ENCODE results near the gene SSUH2. TPM values are rescaled to one million over a fixed set of nuclear protein-coding genes. Genes with fewer than 3 reads are reported as not detected.
"Not testable (repeated sequence)": the region's sequence is repeated elsewhere in the genome, so short reads cannot be mapped to it uniquely, and the experiment has no call there.

SSUH2 gene
- total and polyA plus RNA-seq, 2 donors from 2014 or later = 0.44 to 0.88 TPM

DNA sequence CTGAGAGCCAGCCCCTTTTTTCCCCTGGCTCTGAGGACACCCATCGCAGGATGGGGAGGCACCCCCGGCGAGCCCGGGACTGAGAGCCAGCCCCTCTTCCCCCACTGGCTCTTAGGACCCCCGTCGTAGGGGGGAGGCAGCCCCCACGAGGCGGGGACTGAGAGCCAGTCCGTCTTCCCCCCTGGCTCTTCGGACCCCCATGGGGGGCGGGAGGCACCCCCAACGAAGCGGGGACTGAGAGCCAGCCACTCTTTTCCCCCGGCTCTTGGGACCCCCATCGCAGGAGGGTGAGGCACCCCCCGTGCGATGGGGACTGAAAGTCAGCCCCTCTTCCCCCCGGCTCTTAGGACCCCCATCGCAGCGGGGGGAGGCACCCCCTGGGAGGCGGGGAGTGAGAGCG is 36.8 kb upstream of the SSUH2 start:
- Histone ChIP-seq H3K27me3 (ENCODE audit: control insufficient read depth, insufficient read depth, low read length) (no peaks in the 10 kb centered on the region), H3K9me3 (ENCODE audit: control insufficient read depth in 2 of 3, insufficient read depth in 1 of 3, low read length in 3 of 3) (no peaks in the 10 kb centered on the region), H3K27ac (ENCODE audit: low read depth in 2 of 2, low read length in 2 of 2) (no peak overlapping the region), H3K36me3 (ENCODE audit: control insufficient read depth in 2 of 3, insufficient read depth in 3 of 3, low read length in 3 of 3) (no peaks in the 10 kb centered on the region), H3K4me1 (ENCODE audit: control insufficient read depth in 2 of 3, insufficient read depth in 2 of 3, low read depth in 1 of 3, low read length in 3 of 3) (no peaks in the 10 kb centered on the region), H3K4me3 (ENCODE audit: low read length in 3 of 3) (no peak overlapping the region), H3K9ac (ENCODE audit: low read length in 3 of 3) (no peak overlapping the region)
- intact Hi-C loops (cut with DNase I) = no loop called here
- no peak for FAIRE-seq
- TF ChIP-seq, protein P1, sequence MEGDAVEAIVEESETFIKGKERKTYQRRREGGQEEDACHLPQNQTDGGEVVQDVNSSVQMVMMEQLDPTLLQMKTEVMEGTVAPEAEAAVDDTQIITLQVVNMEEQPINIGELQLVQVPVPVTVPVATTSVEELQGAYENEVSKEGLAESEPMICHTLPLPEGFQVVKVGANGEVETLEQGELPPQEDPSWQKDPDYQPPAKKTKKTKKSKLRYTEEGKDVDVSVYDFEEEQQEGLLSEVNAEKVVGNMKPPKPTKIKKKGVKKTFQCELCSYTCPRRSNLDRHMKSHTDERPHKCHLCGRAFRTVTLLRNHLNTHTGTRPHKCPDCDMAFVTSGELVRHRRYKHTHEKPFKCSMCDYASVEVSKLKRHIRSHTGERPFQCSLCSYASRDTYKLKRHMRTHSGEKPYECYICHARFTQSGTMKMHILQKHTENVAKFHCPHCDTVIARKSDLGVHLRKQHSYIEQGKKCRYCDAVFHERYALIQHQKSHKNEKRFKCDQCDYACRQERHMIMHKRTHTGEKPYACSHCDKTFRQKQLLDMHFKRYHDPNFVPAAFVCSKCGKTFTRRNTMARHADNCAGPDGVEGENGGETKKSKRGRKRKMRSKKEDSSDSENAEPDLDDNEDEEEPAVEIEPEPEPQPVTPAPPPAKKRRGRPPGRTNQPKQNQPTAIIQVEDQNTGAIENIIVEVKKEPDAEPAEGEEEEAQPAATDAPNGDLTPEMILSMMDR (IDR thresholded peaks at IDR 0.05; ENCODE audit: borderline replicate concordance, extremely low read depth, insufficient read depth) = no peak
- DNase-seq = no peak

DNA sequence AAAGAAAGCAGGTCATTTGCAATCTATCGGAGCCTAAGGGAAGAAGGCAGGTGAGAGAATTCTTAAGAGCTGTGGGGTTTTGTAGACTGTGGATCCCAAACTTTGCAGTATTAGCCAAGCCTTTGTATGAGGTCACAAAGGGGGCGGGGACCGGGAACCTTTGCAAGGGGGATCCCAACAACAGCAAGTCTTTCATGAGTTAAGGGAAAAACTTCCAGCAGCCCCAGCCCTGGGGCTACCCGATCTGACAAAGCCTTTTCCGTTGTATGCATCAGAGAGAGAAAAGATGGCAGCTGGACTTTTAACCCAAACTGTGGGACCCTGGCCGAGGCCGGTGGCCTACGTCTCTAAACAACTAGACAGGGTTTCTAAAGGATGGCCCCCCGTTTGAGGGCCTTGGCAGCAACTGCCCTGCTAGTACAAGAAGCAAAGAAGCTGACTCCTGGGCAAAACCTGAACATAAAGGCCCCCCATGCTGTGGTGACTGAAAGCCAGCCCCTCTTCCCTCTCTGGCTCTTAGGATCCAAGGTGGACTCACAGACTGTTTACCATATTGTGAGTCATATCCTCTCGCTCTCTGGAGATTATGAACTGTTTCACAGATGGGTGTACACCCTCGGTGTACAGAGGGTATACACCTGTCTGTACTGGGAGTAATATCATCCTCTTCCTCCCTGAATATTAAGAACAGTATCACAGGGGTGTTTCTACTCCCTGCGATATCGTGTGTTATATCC is 35.4 kb upstream of the SSUH2 start:
- H3K27ac ChIP-seq (ENCODE audit: low read depth in 2 of 2, low read length in 2 of 2); DNase-seq; H3K4me3 ChIP-seq (ENCODE audit: low read length in 3 of 3); FAIRE-seq; H3K4me1 ChIP-seq (ENCODE audit: control insufficient read depth in 2 of 3, insufficient read depth in 2 of 3, low read depth in 1 of 3, low read length in 3 of 3); intact Hi-C loops (cut with DNase I); H3K9me3 ChIP-seq (ENCODE audit: control insufficient read depth in 2 of 3, insufficient read depth in 1 of 3, low read length in 3 of 3); H3K9ac ChIP-seq (ENCODE audit: low read length in 3 of 3); H3K36me3 ChIP-seq (ENCODE audit: control insufficient read depth in 2 of 3, insufficient read depth in 3 of 3, low read length in 3 of 3); H3K27me3 ChIP-seq (ENCODE audit: control insufficient read depth, insufficient read depth, low read length): not testable (repeated sequence)

DNA sequence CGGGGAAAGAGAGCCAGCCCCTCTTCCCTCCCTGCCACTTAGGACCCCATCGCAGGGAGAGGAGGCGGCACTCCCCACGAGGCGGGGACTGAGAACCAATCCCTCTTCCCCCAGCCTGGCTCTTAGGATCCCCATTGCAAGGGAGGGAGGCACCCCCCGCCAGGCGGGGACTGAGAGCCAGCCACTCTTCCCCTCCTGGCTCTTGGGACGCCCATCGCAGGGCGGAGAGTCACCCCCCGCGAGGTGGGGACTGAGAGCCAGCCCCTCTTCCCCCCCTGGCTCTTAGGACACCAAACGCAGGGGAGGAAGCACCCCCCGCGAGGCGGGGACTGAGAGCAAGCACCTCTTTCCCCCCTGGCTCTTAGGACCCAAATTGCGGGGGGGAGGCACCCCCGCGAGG is 34.2 kb upstream of the SSUH2 start:
- no peaks in the 10 kb centered on the region for H3K9me3 ChIP-seq (ENCODE audit: control insufficient read depth in 2 of 3, insufficient read depth in 1 of 3, low read length in 3 of 3)
- no peaks in the 10 kb centered on the region for H3K27me3 ChIP-seq (ENCODE audit: control insufficient read depth, insufficient read depth, low read length)
- no peaks in the 10 kb centered on the region for H3K36me3 ChIP-seq (ENCODE audit: control insufficient read depth in 2 of 3, insufficient read depth in 3 of 3, low read length in 3 of 3)
- no peak overlapping the region for H3K27ac ChIP-seq (ENCODE audit: low read depth in 2 of 2, low read length in 2 of 2)
- intact Hi-C loops (cut with DNase I) = no loop called here
- FAIRE-seq = no peak
- no peak overlapping the region for H3K9ac ChIP-seq (ENCODE audit: low read length in 3 of 3)
- no peak overlapping the region for H3K4me3 ChIP-seq (ENCODE audit: low read length in 3 of 3)
- TF ChIP-seq, protein P1 (IDR thresholded peaks at IDR 0.05; ENCODE audit: borderline replicate concordance, extremely low read depth, insufficient read depth) = no peak
- H3K4me1 ChIP-seq (ENCODE audit: control insufficient read depth in 2 of 3, insufficient read depth in 2 of 3, low read depth in 1 of 3, low read length in 3 of 3) = no peaks in the 10 kb centered on the region
- no peak for DNase-seq

DNA sequence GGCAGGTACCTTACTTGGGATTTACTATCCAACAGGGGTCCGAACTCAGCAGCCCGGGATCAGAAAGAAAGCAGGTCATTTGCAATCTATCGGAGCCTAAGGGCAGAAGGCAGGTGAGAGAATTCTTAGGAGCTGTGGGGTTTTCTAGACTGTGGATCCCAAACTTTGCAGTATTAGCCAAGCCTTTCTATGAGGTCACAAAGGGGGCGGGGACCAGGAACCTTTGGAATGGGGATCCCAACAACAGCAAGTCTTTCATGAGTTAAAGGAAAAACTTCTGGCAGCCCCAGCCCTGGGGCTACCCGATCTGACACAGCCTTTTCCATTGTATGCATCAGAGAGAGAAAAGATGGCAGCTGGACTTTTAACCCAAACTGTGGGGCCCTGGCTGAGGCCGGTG is 32.7 kb upstream of the SSUH2 start:
- H3K4me3 ChIP-seq (ENCODE audit: low read length in 3 of 3); H3K9ac ChIP-seq (ENCODE audit: low read length in 3 of 3); DNase-seq; FAIRE-seq; H3K27ac ChIP-seq (ENCODE audit: low read depth in 2 of 2, low read length in 2 of 2); H3K36me3 ChIP-seq (ENCODE audit: control insufficient read depth in 2 of 3, insufficient read depth in 3 of 3, low read length in 3 of 3); H3K4me1 ChIP-seq (ENCODE audit: control insufficient read depth in 2 of 3, insufficient read depth in 2 of 3, low read depth in 1 of 3, low read length in 3 of 3); H3K27me3 ChIP-seq (ENCODE audit: control insufficient read depth, insufficient read depth, low read length); H3K9me3 ChIP-seq (ENCODE audit: control insufficient read depth in 2 of 3, insufficient read depth in 1 of 3, low read length in 3 of 3); intact Hi-C loops (cut with DNase I): not testable (repeated sequence)

DNA sequence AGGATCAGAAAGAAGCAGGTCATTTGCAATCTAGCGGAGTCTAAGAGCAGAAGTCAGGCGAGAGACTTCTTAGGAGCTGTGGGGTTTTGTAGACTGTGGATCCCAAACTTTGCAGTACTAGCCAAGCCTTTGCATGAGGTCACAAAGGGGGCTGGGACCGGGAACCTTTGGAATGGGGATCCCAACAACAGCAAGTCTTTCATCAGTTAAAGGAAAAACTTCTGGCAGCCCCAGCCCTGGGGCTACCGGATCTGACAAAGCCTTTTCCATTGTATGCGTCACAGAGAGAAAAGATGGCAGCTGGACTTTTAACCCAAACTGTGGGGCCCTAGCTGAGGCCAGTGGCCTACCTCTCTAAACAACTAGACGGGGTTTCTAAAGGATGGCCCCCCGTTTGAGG is 31.0 kb upstream of the SSUH2 start:
- DNase-seq; intact Hi-C loops (cut with DNase I); H3K27me3 ChIP-seq (ENCODE audit: control insufficient read depth, insufficient read depth, low read length); H3K9me3 ChIP-seq (ENCODE audit: control insufficient read depth in 2 of 3, insufficient read depth in 1 of 3, low read length in 3 of 3); H3K4me1 ChIP-seq (ENCODE audit: control insufficient read depth in 2 of 3, insufficient read depth in 2 of 3, low read depth in 1 of 3, low read length in 3 of 3); H3K27ac ChIP-seq (ENCODE audit: low read depth in 2 of 2, low read length in 2 of 2); H3K9ac ChIP-seq (ENCODE audit: low read length in 3 of 3); FAIRE-seq; H3K36me3 ChIP-seq (ENCODE audit: control insufficient read depth in 2 of 3, insufficient read depth in 3 of 3, low read length in 3 of 3); H3K4me3 ChIP-seq (ENCODE audit: low read length in 3 of 3): not testable (repeated sequence)
